GF-D8 (cell line): ENCODE data around the gene ZNF2.
"Not testable (repeated sequence)": the region's sequence is repeated elsewhere in the genome, so short reads cannot be mapped to it uniquely, and the experiment has no call there.

Experiments
- DNase-seq: peaks from one replicate; lab custom pipeline; 2025; lab: John Stamatoyannopoulos, UW

ZNF2 gene

GRCh38 chr2:95165371-95166064, at the start of gene ZNF2:
Gene ZNF2 (plus strand): TSS chr2:95165809. CDS start chr2:95176227, 10,418 bp downstream.
- peak; percentile 91 for DNase-seq

GRCh38 chr2:95121093-95121406, 44.6 kb upstream of the ZNF2 start:
- DNase-seq: no peak

- DNase-seq: peak; percentile 34
Measured at GRCh38 chr2:95121407-95122196, 44.0 kb upstream of the ZNF2 start, which contains the start of gene MRPS5. Gene MRPS5 (minus strand): TSS chr2:95121808. CDS start chr2:95121791, 17 bp downstream.

- DNase-seq: no peak
Measured at GRCh38 chr2:95122197-95122551, 43.4 kb upstream of the ZNF2 start.

GRCh38 chr2:95138702-95139101, 26.9 kb upstream of the ZNF2 start:
- no peak for DNase-seq

GRCh38 chr2:95143838-95144237, 21.8 kb upstream of the ZNF2 start:
- DNase-seq: no peak

GRCh38 chr2:95149397-95149984, 16.1 kb upstream of the ZNF2 start:
- no peak for DNase-seq

GRCh38 chr2:95158441-95158840, 7.2 kb upstream of the ZNF2 start:
- DNase-seq: no peak

- no peak for DNase-seq
Measured at GRCh38 chr2:95158891-95159619, 6.6 kb upstream of the ZNF2 start.

- no peak for DNase-seq
Measured at GRCh38 chr2:95159690-95160449, 5.7 kb upstream of the ZNF2 start, which contains the start of gene ZNF514. Gene ZNF514 (minus strand): TSS chr2:95159848. CDS start chr2:95153253, 6,595 bp downstream.

- no peak for DNase-seq
Measured at GRCh38 chr2:95165030-95165370, 609 bp upstream of the ZNF2 start.

- no peak for DNase-seq
Measured at GRCh38 chr2:95166065-95166763, 605 bp downstream of the ZNF2 start.

- DNase-seq: no peak
Measured at GRCh38 chr2:95171902-95172301, 6.3 kb downstream of the ZNF2 start.

- no peak for DNase-seq
Measured at GRCh38 chr2:95174031-95174542, 8.5 kb downstream of the ZNF2 start.

- no peak for DNase-seq
Measured at GRCh38 chr2:95179451-95179850, 13.8 kb downstream of the ZNF2 start.

- DNase-seq: no peak
Measured at GRCh38 chr2:95181774-95182173, 16.2 kb downstream of the ZNF2 start.

- no peak for DNase-seq
Measured at GRCh38 chr2:95185197-95185596, 19.6 kb downstream of the ZNF2 start.

- no peak for DNase-seq
Measured at GRCh38 chr2:95185973-95186372, 20.4 kb downstream of the ZNF2 start.

- DNase-seq: not testable (repeated sequence)
Measured at GRCh38 chr2:95192956-95193355, 27.3 kb downstream of the ZNF2 start.

GRCh38 chr2:95203911-95204310, 38.3 kb downstream of the ZNF2 start:
- DNase-seq: no peak

GRCh38 chr2:95204396-95204795, 38.8 kb downstream of the ZNF2 start:
- no peak for DNase-seq
